ENCODE measurements around the gene ZBTB16. TPM values are rescaled to one million over a fixed set of nuclear protein-coding genes. Genes with fewer than 3 reads are reported as not detected.

Gene ZBTB16
- total and polyA plus RNA-seq, 2 experiments from 2014 or later = 0.29 to 1.4 TPM

- H3K27me3 ChIP-seq (ENCODE audit: insufficient read depth) = no peaks in the 10 kb centered on the region
- Mint-ChIP-seq H3K9me3 (no peaks in the 10 kb centered on the region), H3K27ac (no peak overlapping the region), H3K36me3 (ENCODE audit: low read depth) (no peaks in the 10 kb centered on the region), H3K4me1 (peaks cover 16% of the 10 kb centered on the region), H3K4me3 (no peak overlapping the region), H3K27me3 (ENCODE audit: insufficient read depth, low read depth, poor library complexity) (peaks cover 9% of the 10 kb centered on the region)
- ATAC-seq = no peak
- H3K4me2 ChIP-seq = no peak overlapping the region
- H3K9me2 ChIP-seq (ENCODE audit: insufficient read depth) = no peaks in the 10 kb centered on the region
- DNase-seq (ENCODE audit: low spot score) = no peak
- no peaks in the 10 kb centered on the region for H3K79me2 ChIP-seq (replicated peaks; ENCODE audit: insufficient read depth)
- H3K4me1 ChIP-seq (ENCODE audit: insufficient read depth) = no peaks in the 10 kb centered on the region
- TF ChIP-seq, protein P1, sequence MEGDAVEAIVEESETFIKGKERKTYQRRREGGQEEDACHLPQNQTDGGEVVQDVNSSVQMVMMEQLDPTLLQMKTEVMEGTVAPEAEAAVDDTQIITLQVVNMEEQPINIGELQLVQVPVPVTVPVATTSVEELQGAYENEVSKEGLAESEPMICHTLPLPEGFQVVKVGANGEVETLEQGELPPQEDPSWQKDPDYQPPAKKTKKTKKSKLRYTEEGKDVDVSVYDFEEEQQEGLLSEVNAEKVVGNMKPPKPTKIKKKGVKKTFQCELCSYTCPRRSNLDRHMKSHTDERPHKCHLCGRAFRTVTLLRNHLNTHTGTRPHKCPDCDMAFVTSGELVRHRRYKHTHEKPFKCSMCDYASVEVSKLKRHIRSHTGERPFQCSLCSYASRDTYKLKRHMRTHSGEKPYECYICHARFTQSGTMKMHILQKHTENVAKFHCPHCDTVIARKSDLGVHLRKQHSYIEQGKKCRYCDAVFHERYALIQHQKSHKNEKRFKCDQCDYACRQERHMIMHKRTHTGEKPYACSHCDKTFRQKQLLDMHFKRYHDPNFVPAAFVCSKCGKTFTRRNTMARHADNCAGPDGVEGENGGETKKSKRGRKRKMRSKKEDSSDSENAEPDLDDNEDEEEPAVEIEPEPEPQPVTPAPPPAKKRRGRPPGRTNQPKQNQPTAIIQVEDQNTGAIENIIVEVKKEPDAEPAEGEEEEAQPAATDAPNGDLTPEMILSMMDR (conservative IDR thresholded peaks at IDR 0.05; ENCODE audit: low read depth in 2 of 2) = no peak
- TF ChIP-seq REST (IDR thresholded peaks at IDR 0.05; ENCODE audit: unreplicated experiment) = no peak
- no peak for TF ChIP-seq ETS1 (IDR thresholded peaks at IDR 0.05)
- TF ChIP-seq NANOG (IDR thresholded peaks at IDR 0.05; ENCODE audit: borderline replicate concordance) = no peak
- TF ChIP-seq POLR2AphosphoS5 (IDR thresholded peaks at IDR 0.05; ENCODE audit: low read depth) = no peak
- no peak for TF ChIP-seq EZH2 (IDR thresholded peaks at IDR 0.05; ENCODE audit: low read depth, unreplicated experiment)
- TF ChIP-seq CREB1 (CRISPR knock-in tag; IDR thresholded peaks at IDR 0.05; ENCODE audit: low read depth) = no peak
- no peak for TF ChIP-seq JUNB (IDR thresholded peaks at IDR 0.05; ENCODE audit: unreplicated experiment)
- TF ChIP-seq ZNF114 (CRISPR knock-in tag; IDR thresholded peaks at IDR 0.05) = no peak
- no peak for TF ChIP-seq EZH2phosphoT487 (IDR thresholded peaks at IDR 0.05; ENCODE audit: unreplicated experiment)
- TF ChIP-seq STAT1 (IDR thresholded peaks at IDR 0.05; ENCODE audit: unreplicated experiment) = no peak
- TF ChIP-seq ZNF462 (CRISPR knock-in tag; IDR thresholded peaks at IDR 0.05) = no peak
- no peak for TF ChIP-seq ZNF331 (CRISPR knock-in tag; IDR thresholded peaks at IDR 0.05; ENCODE audit: low read depth)
- H2AFZ ChIP-seq = no peak overlapping the region
- no peak overlapping the region for H3K27ac ChIP-seq (ENCODE audit: low read depth)
- H3F3A ChIP-seq (replicated peaks; ENCODE audit: low read depth) = no peaks in the 10 kb centered on the region
- no peaks in the 10 kb centered on the region for H4K20me1 ChIP-seq (replicated peaks; ENCODE audit: insufficient read depth)
- no peaks in the 10 kb centered on the region for H3K36me3 ChIP-seq (ENCODE audit: insufficient read depth)
- no peak overlapping the region for H3K4me3 ChIP-seq
These were observed 33.4 kb downstream of the ZBTB16 start for GRCh38 chr11:114092953-114093352.

All from GM23338 (cell line).